ENCODE results near the gene PICALM.
A peak's percentile ranks its signal among the peaks of the same experiment; 100 is the strongest.

PICALM gene

GRCh38 chr11:86072211-86072610 is 3.3 kb upstream of the PICALM start:
- DNase-seq, result no peak

- no peak for DNase-seq
Observed at GRCh38 chr11:86070142-86071056, 1.5 kb upstream of the PICALM start.

- no peak for DNase-seq
Observed at GRCh38 chr11:86069408-86070101, 671 bp upstream of the PICALM start.

DNA sequence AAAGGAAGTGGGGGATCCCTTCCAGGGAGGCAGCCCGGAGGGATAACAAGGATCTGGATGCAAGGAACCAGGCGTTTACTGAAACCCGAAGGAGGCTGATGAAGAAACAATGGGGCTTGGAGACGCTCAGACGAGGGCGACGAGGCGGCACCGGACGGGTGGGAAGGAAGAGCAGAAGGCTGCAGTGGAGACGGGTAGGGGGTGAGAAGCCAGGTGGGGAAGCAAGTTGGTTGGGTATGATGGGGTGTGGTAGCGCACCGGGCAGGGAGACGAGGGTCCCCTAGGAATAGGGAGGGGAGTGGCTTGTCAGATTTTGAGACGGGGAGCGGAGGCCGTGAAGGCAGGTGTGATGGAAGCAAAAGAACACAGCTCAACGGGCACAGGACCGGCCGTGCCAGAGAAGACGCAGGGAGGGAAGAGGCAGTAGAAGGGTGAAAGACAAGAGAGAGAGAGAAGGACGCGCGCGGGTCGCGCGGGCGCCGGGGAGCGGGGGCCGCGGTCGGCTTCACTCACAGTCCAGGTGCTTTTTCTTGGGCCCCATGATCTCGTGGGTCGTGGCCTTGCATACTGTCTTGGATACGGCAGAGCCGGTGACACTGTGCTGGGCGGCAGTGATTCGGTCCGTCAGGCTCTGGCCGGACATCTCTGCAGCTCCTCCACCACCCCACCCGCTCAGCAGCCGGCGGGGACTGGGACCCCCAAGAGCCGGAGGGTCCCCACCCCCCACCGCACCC is 579 bp downstream of the PICALM start:
- DNase-seq, result no peak

- no peak for DNase-seq
Observed at GRCh38 chr11:86067851-86068137, 1.1 kb downstream of the PICALM start.

DNA sequence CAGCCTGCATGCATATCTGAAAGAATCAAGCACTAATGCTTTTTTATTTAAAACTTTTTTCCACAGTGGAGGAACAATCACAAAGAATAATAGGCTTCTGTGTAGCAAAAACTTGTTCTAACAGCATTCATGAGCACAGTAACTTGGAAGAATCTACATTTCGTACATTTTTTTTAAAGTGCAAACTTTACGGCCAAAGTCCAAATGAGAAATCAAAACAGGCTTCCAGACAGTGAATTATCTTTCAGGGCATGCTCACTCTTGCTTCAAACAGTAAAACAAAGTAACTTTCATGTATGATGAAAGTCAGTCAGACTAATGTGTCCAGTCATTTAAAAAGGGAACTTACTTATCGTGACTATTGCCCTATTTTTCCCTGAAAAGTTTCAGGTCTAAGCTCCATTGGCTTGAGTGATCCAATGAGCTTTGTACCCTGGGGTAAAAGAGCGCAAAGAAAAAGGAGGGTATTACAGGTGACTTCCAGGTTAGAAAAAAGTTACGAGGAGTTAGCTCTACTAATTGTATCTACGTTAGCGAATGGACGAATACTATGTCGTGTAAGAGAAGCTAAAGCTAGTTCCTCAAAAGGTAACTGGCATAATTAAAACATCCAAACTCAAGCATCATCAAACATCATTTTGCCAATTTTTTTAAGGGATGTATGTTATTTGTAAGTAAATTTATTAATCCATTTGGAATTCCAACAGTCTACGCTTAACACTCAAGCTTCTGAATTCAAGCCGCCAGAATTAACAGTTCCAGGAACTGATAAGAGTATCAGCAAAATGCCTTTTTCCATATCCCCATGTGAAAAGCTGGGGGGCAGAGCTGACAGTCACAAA is 1.7 kb downstream of the PICALM start:
- DNase-seq, result peak; percentile 77

GRCh38 chr11:86066657-86067008 is 2.3 kb downstream of the PICALM start:
- DNase-seq, result no peak

GRCh38 chr11:86066033-86066432 is 2.9 kb downstream of the PICALM start:
- no peak for DNase-seq

DNA sequence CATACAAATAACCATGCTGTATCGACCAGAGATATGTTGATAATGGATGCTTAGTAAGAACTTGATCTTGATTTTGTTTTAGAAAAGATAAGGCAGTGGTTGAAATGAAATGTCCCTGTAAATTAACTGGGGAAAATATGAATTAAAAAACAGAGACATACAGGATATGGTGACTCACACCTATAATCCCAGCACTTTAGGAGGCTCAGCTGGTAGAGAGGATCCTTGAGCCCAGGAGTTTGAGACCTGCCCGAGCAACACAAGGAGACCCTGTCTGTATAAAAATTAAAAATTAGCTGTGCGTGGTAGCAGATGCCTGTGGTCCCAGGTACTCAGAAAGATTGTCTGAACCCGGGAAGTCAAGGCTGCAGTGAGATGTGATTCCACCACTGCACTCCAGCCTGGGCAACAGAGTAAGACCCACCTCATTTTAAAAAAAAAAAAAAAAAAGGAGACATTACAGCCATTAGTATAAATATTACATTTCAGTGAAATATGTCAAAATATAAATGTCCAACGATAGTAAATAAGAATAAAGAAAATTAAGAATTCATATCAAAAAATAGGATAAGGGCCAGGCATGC is 4.6 kb downstream of the PICALM start:
- DNase-seq, result no peak

DNA sequence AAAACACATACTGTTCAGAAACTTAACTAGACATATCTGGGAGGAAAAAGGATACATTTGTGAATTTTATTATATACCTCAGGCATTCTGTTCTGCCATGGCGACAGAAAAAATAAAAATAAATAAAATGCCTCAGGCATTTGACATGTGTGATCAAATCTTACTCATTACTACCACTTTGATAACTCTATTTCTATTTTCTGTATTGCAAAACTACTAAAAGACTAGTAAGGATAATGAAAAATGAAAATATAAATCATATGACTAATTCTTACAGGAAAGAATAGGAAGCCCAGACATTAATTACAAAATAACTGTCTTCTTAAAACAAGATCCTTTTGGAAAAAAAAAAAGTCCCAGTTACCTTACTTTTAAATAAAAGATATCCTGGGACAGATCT is 5.3 kb downstream of the PICALM start:
- DNase-seq, result no peak

- no peak for DNase-seq
Observed at GRCh38 chr11:86062719-86063118, 6.2 kb downstream of the PICALM start.

DNA sequence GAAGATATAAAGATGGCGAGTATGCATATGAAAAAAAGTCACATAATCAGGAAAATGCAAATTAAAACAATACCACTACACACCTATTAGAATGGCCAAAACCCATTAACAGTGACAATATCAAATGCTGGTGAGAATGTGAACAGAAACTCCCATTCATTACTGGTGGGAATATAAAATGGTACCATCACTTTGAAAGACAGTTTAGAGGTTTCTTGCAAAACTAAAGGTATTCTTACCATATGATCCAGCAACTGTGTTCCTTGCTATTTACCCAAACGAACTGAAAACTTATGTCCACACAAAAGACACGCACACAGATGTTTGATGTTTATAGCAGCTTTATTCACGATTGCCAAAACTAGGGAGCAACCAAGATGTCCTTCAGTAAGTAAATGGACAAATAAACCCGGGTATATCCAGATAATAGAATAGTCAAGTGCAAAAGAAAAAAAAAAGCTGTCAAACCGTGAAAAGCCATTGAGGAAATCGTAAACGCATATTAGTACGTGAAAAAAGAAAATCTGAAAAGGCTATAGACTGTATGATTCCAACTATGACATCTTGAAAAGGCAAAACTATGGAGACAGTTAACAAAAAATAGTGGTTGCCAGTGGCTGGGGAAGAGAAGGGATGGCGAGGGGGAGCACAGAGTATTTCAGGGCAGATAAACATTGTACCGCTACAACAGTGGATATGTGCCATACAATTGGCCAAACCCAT is 7.2 kb downstream of the PICALM start:
- no peak for DNase-seq

DNA sequence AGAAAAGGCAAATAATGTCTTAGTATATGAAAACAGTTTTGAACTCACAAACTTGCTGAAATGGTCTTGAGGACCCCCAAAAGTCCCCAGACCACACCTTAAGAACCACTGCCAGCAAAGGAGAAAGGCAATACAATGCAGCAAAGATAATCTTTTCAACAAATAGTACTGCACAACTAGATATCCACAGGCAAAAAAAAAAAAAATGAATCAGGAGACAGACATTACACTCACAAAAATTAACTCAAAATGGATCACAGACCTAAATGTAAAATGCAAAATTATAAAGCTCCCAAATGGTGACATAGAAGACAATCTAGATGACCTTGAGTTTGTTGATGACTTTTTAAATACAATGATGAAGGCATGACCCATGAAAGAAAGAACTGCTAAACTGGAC is 8.3 kb downstream of the PICALM start:
- DNase-seq, result no peak

DNA sequence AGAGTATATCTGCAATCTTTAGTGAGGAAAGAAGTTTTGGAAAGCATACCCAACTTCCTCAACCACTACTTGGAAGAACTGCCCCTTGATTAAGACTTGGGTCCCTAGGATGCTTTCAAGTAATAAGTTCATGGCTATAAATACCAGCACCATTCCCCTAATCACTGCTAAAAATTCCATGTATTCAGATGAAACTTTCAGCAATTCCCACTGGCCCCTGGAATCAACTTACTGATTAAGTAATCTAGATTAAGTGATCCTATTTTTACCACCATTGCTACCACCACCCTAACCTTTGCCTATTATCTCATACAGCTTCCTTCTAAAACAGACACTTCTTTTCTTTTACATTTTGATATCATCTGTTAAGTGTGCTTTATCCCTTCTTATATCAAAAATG is 10.5 kb downstream of the PICALM start:
- no peak for DNase-seq

GRCh38 chr11:86056351-86056854 is 12.5 kb downstream of the PICALM start:
- DNase-seq, result no peak

DNA sequence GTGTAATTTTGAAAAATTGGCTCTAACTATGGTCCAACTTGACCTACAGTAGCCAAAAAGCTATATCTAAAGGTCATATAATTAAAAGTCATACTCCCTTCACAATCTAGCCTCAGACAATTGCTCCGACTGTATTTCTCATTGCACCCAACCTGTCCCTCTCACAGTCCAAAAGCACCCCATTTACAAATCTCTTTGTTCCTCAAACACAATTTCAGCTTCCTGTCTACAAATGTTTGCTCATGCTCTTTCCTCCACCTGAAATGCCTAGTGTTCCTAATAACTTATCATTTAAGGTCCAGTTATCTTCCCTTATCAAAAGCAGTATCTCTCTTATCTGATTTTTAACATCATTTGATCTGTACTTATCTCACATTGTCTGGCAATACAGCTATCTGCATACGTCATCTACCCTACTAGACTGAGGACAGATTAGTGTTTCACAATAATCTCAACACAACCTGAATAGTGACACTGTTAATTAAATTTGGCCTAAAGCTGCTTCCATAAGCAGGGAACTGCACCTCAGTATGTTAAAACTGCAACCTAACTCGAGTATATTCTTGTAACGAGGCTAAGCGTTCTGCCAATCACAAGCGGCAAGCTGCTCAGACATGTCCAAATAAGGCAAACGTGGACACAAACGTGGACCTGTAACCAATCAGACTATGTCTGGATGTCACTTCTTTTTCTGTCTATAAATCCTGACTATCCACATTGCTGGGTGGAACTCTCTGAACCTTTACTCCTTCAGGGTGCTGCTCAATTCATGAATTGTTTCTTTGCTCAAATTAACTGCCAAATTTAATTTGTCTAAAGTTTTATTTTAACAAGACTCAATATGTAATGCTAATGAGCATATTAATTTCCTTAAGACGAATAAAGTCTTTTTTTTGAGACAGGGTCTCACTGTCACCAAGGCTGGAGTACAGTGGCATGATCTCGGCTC is 15.9 kb downstream of the PICALM start:
- DNase-seq, result no peak

GRCh38 chr11:86050196-86050709 is 18.6 kb downstream of the PICALM start:
- DNase-seq, result no peak

DNA sequence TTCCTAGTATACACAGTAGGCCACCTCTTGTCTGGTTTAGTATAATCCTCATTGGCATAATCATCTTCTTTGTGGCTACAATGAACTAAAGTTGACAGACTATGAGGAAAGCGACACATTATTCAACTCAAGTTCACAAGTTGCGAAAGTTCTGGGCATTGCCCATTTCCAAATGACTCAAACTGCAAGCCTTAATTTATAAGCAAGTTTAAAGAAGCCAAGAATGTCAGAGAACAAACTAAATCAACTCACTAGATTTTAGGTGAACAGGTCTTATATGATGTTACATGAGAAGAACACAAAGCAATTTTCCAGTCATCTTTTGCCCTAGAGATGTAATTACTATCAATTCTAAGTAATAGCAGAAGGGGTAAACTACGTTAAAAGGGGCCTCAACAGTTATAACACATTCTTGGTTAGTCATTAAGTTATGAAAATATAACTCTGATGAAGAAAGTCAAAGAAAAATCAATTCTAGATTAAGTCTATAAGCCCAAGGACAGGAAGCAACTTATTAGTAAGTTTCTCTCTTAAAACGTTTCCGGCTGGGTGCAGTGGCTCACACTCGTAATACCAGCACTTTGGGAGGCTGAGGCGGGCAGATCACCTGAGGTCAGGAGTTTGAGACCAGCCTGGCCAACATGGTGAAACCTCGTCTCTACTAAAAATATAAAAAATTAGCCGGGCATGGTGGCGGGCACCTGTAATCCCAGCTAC is 21.5 kb downstream of the PICALM start:
- no peak for DNase-seq

GRCh38 chr11:86046116-86046515 is 22.8 kb downstream of the PICALM start:
- no peak for DNase-seq

All from hematopoietic multipotent progenitor cell treated with erythropoietin and hydrocortisone succinate and interleukin-3 and kit ligand, for 8 days (in vitro differentiated cells).